Left lung (tissue), 10 donors: ENCODE results near the gene SGF29. TPM values are rescaled to one million over a fixed set of nuclear protein-coding genes. Genes with fewer than 3 reads are reported as not detected.
"Not testable (repeated sequence)": the region's sequence is repeated elsewhere in the genome, so short reads cannot be mapped to it uniquely, and the experiment has no call there.

Experiments
- ATAC-seq: fragments of 200-7000 bp; cut with Tn5 transposase; one replicate; pipeline ENCODE4 v1.9.1; 2020; ENCODE audit warnings: moderate library complexity
- DNase-seq, 4 donors: peaks; one replicate each; pipeline ENCODE4 v3.0.0-alpha.2; 2013 to 2020
- H3K27ac ChIP-seq, 2 donors: fragments of 200-600 bp; sonication (generic) in 1 of 2; one replicate each; pipeline versions ENCODE4 v1.5.0 to v1.8.0; 2020 to 2021
- H3K27me3 ChIP-seq, 2 donors: fragments of 200-600 bp; sonication (generic) in 1 of 2; one replicate each; pipeline versions ENCODE4 v1.5.0 to v1.8.0; 2020 to 2021
- H3K36me3 ChIP-seq, 2 donors: fragments of 200-600 bp; sonication (generic) in 1 of 2; one replicate each; pipeline versions ENCODE4 v1.5.0 to v1.8.0; 2020 to 2021
- H3K4me1 ChIP-seq, 2 donors: fragments of 200-600 bp; one replicate each; pipeline ENCODE4 v1.8.0; 2021
- H3K4me3 ChIP-seq, 2 donors: fragments of 200-600 bp; sonication (generic) in 1 of 2; one replicate each; pipeline versions ENCODE4 v1.5.0 to v1.8.0; 2020 to 2021; ENCODE audit warnings: mild to moderate bottlenecking in 1 of 2
- H3K9me3 ChIP-seq, 2 donors: fragments of 200-600 bp; sonication (generic) in 1 of 2; one replicate each; pipeline versions ENCODE4 v1.5.0 to v1.8.0; 2020 to 2021
- intact Hi-C, 2 donors: fragments of 100-400 bp; cut with DNase I; formaldehyde crosslinking; loops; one replicate each; pipeline versions ENCODE4 v1.11.2 to v1.14.2; 2022
- polyA plus RNA-seq, 6 donors: library from polyadenylated mRNA; unstranded; fragments of 120-200 nt; gene quantifications; one replicate each; pipeline ENCODE4 v1.2.1, GENCODE V29; 2013; ENCODE audit not compliant: insufficient read length in 6 of 6
- total RNA-seq, 2 donors: library from RNA; stranded (reverse); fragmentation: NEBNext Ultra II Directional; extraction: Animal tissue kit (Norgen Biotek cat#: 25700); gene quantifications; one replicate each; pipeline ENCODE4 v1.2.1, GENCODE V29; 2021
- TF ChIP-seq, protein P1 (sequence below), 2 donors: fragments of 200-600 bp; sonication (generic) in 1 of 2; IDR thresholded peaks; one replicate each; pipeline versions ENCODE4 v1.5.0 to v1.8.0; 2021; ENCODE audit warnings: antibody characterized with exemption in 2 of 2
- donor health status: DM: no; HTN: yes; CAD: no.
- donor health status: DM: no; HTN: no; CAD: no.

The SGF29 gene
- total and polyA plus RNA-seq, 8 donors = 12.1 to 29.8 (median 21.8) TPM

DNA sequence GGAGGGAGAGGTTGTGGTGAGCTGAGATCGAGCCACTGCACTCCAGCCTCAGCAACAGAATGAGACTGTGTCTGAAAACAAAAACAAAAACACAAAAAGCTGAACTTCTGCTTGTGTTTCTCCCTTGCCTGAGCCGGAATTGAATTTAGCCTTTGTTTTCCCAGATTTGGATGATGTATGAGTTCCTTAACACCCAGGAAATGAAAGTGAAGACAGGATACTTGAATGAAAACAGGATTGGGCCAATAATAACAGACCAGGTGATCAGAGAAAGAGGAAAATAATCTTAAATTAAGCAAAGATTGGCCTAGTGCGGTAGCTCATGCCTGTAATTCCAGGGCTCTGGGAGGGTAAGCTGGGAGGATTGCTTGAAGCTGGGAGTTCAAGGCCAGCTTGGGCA lies 13.4 kb upstream of the SGF29 start:
- no peak for DNase-seq
- TF ChIP-seq, protein P1, sequence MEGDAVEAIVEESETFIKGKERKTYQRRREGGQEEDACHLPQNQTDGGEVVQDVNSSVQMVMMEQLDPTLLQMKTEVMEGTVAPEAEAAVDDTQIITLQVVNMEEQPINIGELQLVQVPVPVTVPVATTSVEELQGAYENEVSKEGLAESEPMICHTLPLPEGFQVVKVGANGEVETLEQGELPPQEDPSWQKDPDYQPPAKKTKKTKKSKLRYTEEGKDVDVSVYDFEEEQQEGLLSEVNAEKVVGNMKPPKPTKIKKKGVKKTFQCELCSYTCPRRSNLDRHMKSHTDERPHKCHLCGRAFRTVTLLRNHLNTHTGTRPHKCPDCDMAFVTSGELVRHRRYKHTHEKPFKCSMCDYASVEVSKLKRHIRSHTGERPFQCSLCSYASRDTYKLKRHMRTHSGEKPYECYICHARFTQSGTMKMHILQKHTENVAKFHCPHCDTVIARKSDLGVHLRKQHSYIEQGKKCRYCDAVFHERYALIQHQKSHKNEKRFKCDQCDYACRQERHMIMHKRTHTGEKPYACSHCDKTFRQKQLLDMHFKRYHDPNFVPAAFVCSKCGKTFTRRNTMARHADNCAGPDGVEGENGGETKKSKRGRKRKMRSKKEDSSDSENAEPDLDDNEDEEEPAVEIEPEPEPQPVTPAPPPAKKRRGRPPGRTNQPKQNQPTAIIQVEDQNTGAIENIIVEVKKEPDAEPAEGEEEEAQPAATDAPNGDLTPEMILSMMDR (IDR thresholded peaks at IDR 0.05) = no peak
- intact Hi-C loops = no loop called here
- H3K36me3 ChIP-seq = no peaks in the 10 kb centered on the region
- H3K4me3 ChIP-seq = no peak overlapping the region
- no peaks in the 10 kb centered on the region for H3K27me3 ChIP-seq
- peaks cover 11 to 34% of the 10 kb centered on the region in 2 donors for H3K4me1 ChIP-seq
- H3K9me3 ChIP-seq = no peaks in the 10 kb centered on the region
- H3K27ac ChIP-seq = no peak overlapping the region
- no peak for ATAC-seq

DNA sequence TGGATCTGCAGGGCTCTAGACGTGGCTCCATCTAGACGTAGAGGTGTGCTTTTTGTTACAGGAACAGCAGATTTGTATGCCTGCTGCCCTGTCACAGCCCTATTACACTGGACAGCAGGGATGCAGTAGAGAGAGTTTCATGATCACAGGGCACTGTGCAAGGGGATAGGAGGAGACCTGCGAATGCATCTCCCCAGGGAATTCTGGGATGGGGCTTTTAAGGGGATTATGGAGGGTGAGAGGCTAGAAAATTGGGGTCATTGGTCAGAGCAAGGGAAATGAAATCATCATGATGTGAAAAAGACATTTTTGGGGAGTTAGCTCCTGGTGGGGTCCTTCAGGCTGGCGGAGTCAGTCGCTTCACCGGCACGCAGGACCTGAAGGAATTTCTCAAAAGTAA lies 11.1 kb upstream of the SGF29 start:
- no peak for DNase-seq
- Histone ChIP-seq H3K36me3 (no peaks in the 10 kb centered on the region), H3K27ac (peak overlapping the region; percentile 53 to 75), H3K27me3 (no peaks in the 10 kb centered on the region), H3K4me3 (no peak overlapping the region), H3K9me3 (no peaks in the 10 kb centered on the region), H3K4me1 (peaks cover 0 to 24% of the 10 kb centered on the region in 2 donors)
- TF ChIP-seq, protein P1 (IDR thresholded peaks at IDR 0.05) = no peak
- intact Hi-C loops = no loop called here
- no peak for ATAC-seq

DNA sequence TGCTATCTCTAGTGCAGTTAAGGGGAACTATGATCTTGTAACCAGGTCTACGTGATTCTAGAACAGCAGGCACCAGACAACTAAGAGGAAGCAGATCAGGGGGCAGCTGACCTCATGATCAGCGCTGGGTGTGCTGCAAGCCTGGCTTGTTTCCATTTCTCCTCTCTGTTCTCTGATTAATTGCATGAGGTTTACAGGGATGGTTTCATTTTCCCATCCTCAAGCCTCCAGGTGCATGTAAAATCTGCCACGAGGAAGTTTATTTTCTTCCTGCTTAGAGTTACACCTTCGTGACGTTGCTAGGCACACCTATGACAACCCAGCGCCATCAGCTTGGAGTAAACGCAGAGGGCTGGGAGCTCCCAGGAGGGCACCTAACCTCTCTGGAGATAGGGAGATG lies 10.6 kb upstream of the SGF29 start:
- TF ChIP-seq, protein P1 (IDR thresholded peaks at IDR 0.05) = no peak
- intact Hi-C loops = no loop called here
- H3K9me3 ChIP-seq = no peaks in the 10 kb centered on the region
- peaks cover 0 to 24% of the 10 kb centered on the region in 2 donors for H3K4me1 ChIP-seq
- no peaks in the 10 kb centered on the region for H3K27me3 ChIP-seq
- ATAC-seq (peak; percentile 28), DNase-seq (peak in 1 of 4 donors; percentile 71)
- H3K27ac ChIP-seq = peak overlapping the region in 1 of 2 donors; percentile 75
- no peaks in the 10 kb centered on the region for H3K36me3 ChIP-seq
- no peak overlapping the region for H3K4me3 ChIP-seq

DNA sequence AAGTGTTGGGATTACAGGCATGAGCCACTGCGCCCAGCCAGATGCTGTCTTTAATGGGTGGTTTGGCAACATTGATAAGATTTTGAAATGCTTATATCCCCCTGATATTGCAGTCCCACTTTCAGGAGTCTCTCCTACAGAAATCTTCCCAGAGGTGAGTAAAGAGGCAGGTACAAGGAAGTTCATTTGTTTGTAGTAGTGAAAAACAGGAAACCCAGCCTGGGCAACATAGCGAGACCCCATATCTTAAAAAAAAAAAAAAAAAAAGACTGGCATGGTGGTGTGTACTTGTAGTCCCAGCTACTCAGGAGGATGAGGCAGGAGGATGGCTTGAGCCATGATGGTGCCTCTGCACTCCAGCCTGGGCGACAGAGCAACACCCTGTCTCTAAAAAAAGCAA lies 8.7 kb upstream of the SGF29 start:
- no peak overlapping the region for H3K27ac ChIP-seq
- H3K36me3 ChIP-seq = no peaks in the 10 kb centered on the region
- peaks cover 0 to 18% of the 10 kb centered on the region in 2 donors for H3K4me1 ChIP-seq
- TF ChIP-seq, protein P1 (IDR thresholded peaks at IDR 0.05) = no peak
- ATAC-seq = no peak
- no peak for DNase-seq
- no peaks in the 10 kb centered on the region for H3K27me3 ChIP-seq
- no peaks in the 10 kb centered on the region for H3K9me3 ChIP-seq
- intact Hi-C loops = no loop called here
- no peak overlapping the region for H3K4me3 ChIP-seq

DNA sequence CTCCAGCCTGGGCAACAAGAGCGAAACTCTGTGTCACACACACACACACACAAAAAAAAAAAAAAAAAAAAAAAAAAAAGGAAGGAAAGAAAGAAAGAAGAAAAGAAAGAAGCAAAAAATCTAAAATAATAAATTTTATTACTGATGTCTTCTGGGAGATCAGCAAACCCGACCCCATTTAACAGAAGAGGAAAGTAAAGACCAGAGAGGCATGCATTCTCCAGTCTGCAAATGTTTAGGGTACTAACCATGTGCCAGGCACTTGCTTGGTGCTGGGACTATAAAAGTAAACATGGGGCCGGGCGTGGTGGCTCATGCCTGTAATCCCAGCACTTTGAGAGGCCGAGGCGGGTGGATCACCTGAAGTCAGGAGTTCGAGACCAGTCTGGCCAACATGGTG lies 7.8 kb upstream of the SGF29 start:
- H3K36me3 ChIP-seq, DNase-seq, H3K9me3 ChIP-seq, H3K27ac ChIP-seq, H3K4me3 ChIP-seq, H3K27me3 ChIP-seq, intact Hi-C loops, ATAC-seq: not testable (repeated sequence)
- H3K4me1 ChIP-seq = peaks cover 0 to 18% of the 10 kb centered on the region in 2 donors

DNA sequence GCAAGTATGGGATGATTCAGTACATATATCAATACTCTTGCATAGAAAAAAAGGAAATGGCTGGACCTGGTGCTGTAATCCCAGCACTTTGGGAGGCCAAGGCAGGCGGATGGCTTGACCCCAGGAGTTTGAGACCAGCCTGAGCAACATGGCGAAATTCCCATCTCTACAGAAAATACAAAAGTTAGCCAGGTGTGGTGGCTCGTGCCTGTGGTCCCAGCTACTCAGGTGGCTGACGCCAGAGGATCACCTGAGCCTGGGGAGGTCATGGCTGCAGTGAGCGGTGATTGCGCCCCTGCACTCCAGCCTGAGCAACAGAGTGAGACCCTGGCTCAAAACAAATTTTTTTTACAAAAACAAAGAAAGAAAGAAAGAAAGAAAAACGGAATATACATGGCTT lies 7.1 kb upstream of the SGF29 start:
- Histone ChIP-seq H3K9me3 (no peaks in the 10 kb centered on the region), H3K4me3 (no peak overlapping the region), H3K4me1 (peaks cover 0 to 18% of the 10 kb centered on the region in 2 donors), H3K36me3 (no peaks in the 10 kb centered on the region), H3K27me3 (no peaks in the 10 kb centered on the region), H3K27ac (no peak overlapping the region)
- TF ChIP-seq, protein P1 (IDR thresholded peaks at IDR 0.05) = no peak
- DNase-seq (no peak), ATAC-seq (no peak)
- intact Hi-C loops = no loop called here
